ENCODE results near the gene MYO1A. TPM values are rescaled to one million over a fixed set of nuclear protein-coding genes. Genes with fewer than 3 reads are reported as not detected.
"Not testable (repeated sequence)": the region's sequence is repeated elsewhere in the genome, so short reads cannot be mapped to it uniquely, and the experiment has no call there.

MYO1A gene
- total and polyA plus RNA-seq, 8 donors = 0.70 to 97.3 (median 17.4) TPM

GRCh38 chr12:56983386-56983785 is 66.5 kb downstream of the MYO1A start:
- H3K36me3 ChIP-seq = no peaks in the 10 kb centered on the region
- peaks cover 0 to 13% (median 10%) of the 10 kb centered on the region in 4 donors for H3K4me1 ChIP-seq
- DNase-seq = no peak
- H3K27me3 ChIP-seq = no peaks in the 10 kb centered on the region
- TF ChIP-seq CTCF (IDR thresholded peaks at IDR 0.05) (no peak), EP300 (IDR thresholded peaks at IDR 0.05) (no peak), POLR2A (IDR thresholded peaks at IDR 0.05) (no peak), POLR2AphosphoS5 (IDR thresholded peaks at IDR 0.05) (no peak)
- no peak overlapping the region for H3K27ac ChIP-seq
- no peaks in the 10 kb centered on the region for H3K9me3 ChIP-seq
- no peak overlapping the region for H3K4me3 ChIP-seq
- 71 to 96% (median 91%) methylated on average over 4 of the region's 4 CpGs for WGBS, 5 donors
- intact Hi-C loops (cut with DNase I; ENCODE audit: low total_unique reads) = no loop called here

- 86 to 96% (median 90%) methylated on average over 2 to 3 of the region's 3 CpGs for WGBS, 5 donors
- intact Hi-C loops (cut with DNase I; ENCODE audit: low total_unique reads); H3K4me1 ChIP-seq; DNase-seq; H3K27ac ChIP-seq; H3K27me3 ChIP-seq; H3K36me3 ChIP-seq; H3K9me3 ChIP-seq; H3K4me3 ChIP-seq: not testable (repeated sequence)
Observed at GRCh38 chr12:56982578-56983236, 67.2 kb downstream of the MYO1A start.

GRCh38 chr12:56980941-56981530 is 68.9 kb downstream of the MYO1A start:
- H3K27ac ChIP-seq = no peak overlapping the region
- no peak for DNase-seq
- TF ChIP-seq CTCF (IDR thresholded peaks at IDR 0.05) (no peak), POLR2A (IDR thresholded peaks at IDR 0.05) (no peak), POLR2AphosphoS5 (IDR thresholded peaks at IDR 0.05) (no peak), EP300 (IDR thresholded peaks at IDR 0.05) (no peak)
- no peaks in the 10 kb centered on the region for H3K9me3 ChIP-seq
- WGBS, 5 donors = 94 to 99% (median 97%) methylated on average over 4 of the region's 4 CpGs
- no peaks in the 10 kb centered on the region for H3K36me3 ChIP-seq
- H3K4me3 ChIP-seq = no peak overlapping the region
- intact Hi-C loops (cut with DNase I; ENCODE audit: low total_unique reads) = no loop called here
- no peaks in the 10 kb centered on the region for H3K4me1 ChIP-seq
- H3K27me3 ChIP-seq = no peaks in the 10 kb centered on the region

- Histone ChIP-seq H3K9me3 (no peaks in the 10 kb centered on the region), H3K4me3 (no peak overlapping the region), H3K27ac (no peak overlapping the region), H3K36me3 (no peaks in the 10 kb centered on the region), H3K4me1 (no peaks in the 10 kb centered on the region), H3K27me3 (no peaks in the 10 kb centered on the region)
- intact Hi-C loops (cut with DNase I; ENCODE audit: low total_unique reads) = no loop called here
- WGBS, 5 donors = 92 to 98% (median 96%) methylated on average over 6 of the region's 6 CpGs
- no peak for TF ChIP-seq EP300 (IDR thresholded peaks at IDR 0.05)
- TF ChIP-seq POLR2AphosphoS5 (IDR thresholded peaks at IDR 0.05) = no peak
- no peak for TF ChIP-seq CTCF (IDR thresholded peaks at IDR 0.05)
- TF ChIP-seq POLR2A (IDR thresholded peaks at IDR 0.05) = no peak
- DNase-seq = no peak
Observed at GRCh38 chr12:56980268-56980667, 69.7 kb downstream of the MYO1A start.

GRCh38 chr12:56979628-56980027 is 70.3 kb downstream of the MYO1A start:
- TF ChIP-seq POLR2AphosphoS5 (IDR thresholded peaks at IDR 0.05) (no peak), CTCF (IDR thresholded peaks at IDR 0.05) (no peak), POLR2A (IDR thresholded peaks at IDR 0.05) (no peak), EP300 (IDR thresholded peaks at IDR 0.05) (no peak)
- 94 to 100% (median 96%) methylated on average over 3 of the region's 3 CpGs for WGBS, 5 donors
- H3K9me3 ChIP-seq = no peaks in the 10 kb centered on the region
- no peak for DNase-seq
- no peaks in the 10 kb centered on the region for H3K36me3 ChIP-seq
- intact Hi-C loops (cut with DNase I; ENCODE audit: low total_unique reads) = no loop called here
- no peaks in the 10 kb centered on the region for H3K4me1 ChIP-seq
- H3K4me3 ChIP-seq = no peak overlapping the region
- H3K27ac ChIP-seq = no peak overlapping the region
- no peaks in the 10 kb centered on the region for H3K27me3 ChIP-seq

Data from stomach (tissue), 9 donors.